Measurements from ENCODE around the gene CCDC167.

Gene CCDC167

DNA sequence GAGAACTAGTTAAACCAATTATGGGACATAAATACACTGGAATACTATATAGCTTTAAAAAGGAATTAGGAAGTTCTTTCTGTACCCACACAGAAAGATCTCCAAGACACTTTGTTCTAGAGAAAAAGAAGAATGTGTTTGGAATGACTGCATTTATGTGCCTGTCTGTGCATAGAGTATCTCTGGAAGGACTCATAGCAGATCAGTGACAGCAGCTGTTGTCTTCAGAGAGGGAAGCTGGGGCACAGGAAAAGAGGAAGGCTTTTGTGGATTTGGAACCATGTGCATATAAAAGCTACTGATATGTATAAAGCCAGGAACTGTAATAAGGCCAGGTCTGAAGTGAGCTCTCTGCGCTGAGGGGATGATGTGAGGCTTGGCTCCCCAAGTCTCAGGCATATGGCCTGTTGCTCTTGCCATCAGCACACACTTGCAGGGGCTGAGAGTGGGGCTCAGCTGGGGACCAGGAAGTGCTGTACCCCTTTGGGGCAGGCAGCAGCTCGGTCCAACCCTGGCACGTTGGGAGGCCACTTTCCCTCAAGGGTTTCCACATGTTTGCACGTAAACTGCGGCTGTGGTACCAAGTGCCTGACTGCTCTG, 31.8 kb upstream of the CCDC167 start:
- no peak overlapping the region for H3K4me3 ChIP-seq (ENCODE audit: low read depth, low read length)
- in situ Hi-C loops (cut with HindIII; ENCODE audit: low sequenced_read_pairs) = no loop called here
- TF ChIP-seq, protein P1, sequence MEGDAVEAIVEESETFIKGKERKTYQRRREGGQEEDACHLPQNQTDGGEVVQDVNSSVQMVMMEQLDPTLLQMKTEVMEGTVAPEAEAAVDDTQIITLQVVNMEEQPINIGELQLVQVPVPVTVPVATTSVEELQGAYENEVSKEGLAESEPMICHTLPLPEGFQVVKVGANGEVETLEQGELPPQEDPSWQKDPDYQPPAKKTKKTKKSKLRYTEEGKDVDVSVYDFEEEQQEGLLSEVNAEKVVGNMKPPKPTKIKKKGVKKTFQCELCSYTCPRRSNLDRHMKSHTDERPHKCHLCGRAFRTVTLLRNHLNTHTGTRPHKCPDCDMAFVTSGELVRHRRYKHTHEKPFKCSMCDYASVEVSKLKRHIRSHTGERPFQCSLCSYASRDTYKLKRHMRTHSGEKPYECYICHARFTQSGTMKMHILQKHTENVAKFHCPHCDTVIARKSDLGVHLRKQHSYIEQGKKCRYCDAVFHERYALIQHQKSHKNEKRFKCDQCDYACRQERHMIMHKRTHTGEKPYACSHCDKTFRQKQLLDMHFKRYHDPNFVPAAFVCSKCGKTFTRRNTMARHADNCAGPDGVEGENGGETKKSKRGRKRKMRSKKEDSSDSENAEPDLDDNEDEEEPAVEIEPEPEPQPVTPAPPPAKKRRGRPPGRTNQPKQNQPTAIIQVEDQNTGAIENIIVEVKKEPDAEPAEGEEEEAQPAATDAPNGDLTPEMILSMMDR (IDR thresholded peaks at IDR 0.05; ENCODE audit: low read depth, low read length) = no peak

GRCh38 chr6:37531026-37531425, 31.3 kb upstream of the CCDC167 start:
- H3K4me3 ChIP-seq (ENCODE audit: low read depth, low read length) = no peak overlapping the region
- in situ Hi-C loops (cut with HindIII; ENCODE audit: low sequenced_read_pairs) = no loop called here
- TF ChIP-seq, protein P1 (IDR thresholded peaks at IDR 0.05; ENCODE audit: low read depth, low read length) = no peak
- peak; percentile 25 for DNase-seq (ENCODE audit: low read depth, low spot score)

More for the DNA sequence above, 31.8 kb upstream of the CCDC167 start:
- DNase-seq (ENCODE audit: low read depth, low spot score) = no peak

- TF ChIP-seq, protein P1 (IDR thresholded peaks at IDR 0.05; ENCODE audit: low read depth, low read length) = no peak
- H3K4me3 ChIP-seq (ENCODE audit: low read depth, low read length) = no peak overlapping the region
- in situ Hi-C loops (cut with HindIII; ENCODE audit: low sequenced_read_pairs) = no loop called here
- no peak for DNase-seq (ENCODE audit: low read depth, low spot score)
Observed at GRCh38 chr6:37530297-37530696, 30.6 kb upstream of the CCDC167 start.

DNA sequence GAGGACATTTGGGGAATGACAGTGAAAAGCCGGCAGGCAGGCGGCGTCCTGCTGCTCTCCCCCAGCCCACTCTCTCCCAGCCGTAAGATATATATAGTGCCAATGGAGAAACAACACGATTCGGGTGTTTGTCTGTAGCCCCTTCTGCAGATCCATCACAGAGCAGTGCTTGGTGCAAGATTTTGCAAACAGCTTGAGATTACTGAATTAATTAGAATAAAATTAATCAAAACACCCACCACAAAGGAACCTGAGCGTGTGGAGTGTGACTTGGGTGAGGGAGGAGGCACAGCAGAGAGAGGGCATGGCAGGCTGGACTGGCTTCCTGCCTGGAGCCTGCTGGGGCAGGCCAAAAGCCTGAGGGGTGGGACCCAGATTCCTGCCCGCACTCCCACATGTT, 28.8 kb upstream of the CCDC167 start:
- no peak overlapping the region for H3K4me3 ChIP-seq (ENCODE audit: low read depth, low read length)
- in situ Hi-C loops (cut with HindIII; ENCODE audit: low sequenced_read_pairs) = no loop called here
- TF ChIP-seq, protein P1 (IDR thresholded peaks at IDR 0.05; ENCODE audit: low read depth, low read length) = no peak
- DNase-seq (ENCODE audit: low read depth, low spot score) = no peak

DNA sequence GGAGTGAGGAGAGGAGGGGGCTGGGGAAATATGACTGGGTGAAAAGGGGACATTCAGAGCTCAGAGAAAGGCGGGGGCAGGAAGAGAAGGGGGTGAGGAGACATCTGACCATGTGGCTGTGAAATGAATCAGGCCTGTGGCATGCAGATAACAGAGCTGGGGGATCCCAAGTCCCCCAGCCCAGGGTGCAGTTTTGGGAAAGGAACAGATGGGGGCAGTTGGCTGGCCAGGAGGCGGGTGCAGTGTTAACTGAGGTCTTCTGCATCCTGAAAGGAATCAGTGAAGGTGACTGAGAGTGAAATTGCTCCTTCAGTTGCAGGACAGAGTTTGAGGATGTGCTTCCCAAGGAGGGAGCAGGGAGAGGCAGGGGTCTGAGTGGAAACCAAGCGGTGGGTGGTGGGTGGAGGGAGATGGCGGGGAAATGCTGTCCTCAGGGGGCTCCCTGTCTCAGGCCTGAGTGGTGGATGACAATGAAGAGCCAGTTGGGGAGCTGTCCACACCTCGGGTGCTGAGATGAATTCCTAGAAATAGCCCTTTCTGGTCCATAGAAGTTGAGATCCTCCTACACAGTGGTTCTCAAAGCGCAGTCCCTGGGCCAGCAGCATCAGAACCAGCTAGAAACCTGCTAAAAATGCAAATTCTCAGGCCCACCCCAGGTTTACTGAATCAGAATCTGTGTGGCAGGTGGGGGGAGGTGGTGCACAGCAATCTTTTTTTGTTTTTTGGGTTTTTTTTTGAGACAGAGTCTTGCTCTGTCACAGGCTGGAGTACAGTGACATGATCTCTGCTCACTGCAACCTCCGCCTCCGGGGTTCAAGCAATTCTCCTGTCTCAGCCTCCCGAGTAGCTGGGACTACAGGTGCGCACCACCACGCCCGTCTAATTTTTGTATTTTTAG, 26.0 kb upstream of the CCDC167 start:
- TF ChIP-seq, protein P1 (IDR thresholded peaks at IDR 0.05; ENCODE audit: low read depth, low read length) = no peak
- in situ Hi-C loops (cut with HindIII; ENCODE audit: low sequenced_read_pairs) = no loop called here
- no peak overlapping the region for H3K4me3 ChIP-seq (ENCODE audit: low read depth, low read length)
- peak; percentile 29 for DNase-seq (ENCODE audit: low read depth, low spot score)

- no peak overlapping the region for H3K4me3 ChIP-seq (ENCODE audit: low read depth, low read length)
- in situ Hi-C loops (cut with HindIII; ENCODE audit: low sequenced_read_pairs) = no loop called here
- no peak for DNase-seq (ENCODE audit: low read depth, low spot score)
- TF ChIP-seq, protein P1 (IDR thresholded peaks at IDR 0.05; ENCODE audit: low read depth, low read length) = no peak
Observed at GRCh38 chr6:37524970-37525318, 25.3 kb upstream of the CCDC167 start.
